Thyroid gland (tissue), 4 donors: ENCODE measurements around the gene EFHD1. TPM values are rescaled to one million over a fixed set of nuclear protein-coding genes. Genes with fewer than 3 reads are reported as not detected.
"Not testable (repeated sequence)": the region's sequence is repeated elsewhere in the genome, so short reads cannot be mapped to it uniquely, and the experiment has no call there.

Experiments
- DNase-seq, 2 donors: peaks; one replicate each; pipeline ENCODE4 v3.0.0-alpha.2; 2019
- H3K27ac ChIP-seq, 3 donors: fragments of 200-600 bp; sonication (generic); 1 replicate in 2 of 3; 2 replicates in 1 of 3; pipeline ENCODE4 v1.5.1; 2016 to 2019; ENCODE audit warnings: mild to moderate bottlenecking in 1 of 3, moderate library complexity in 1 of 3
- H3K27me3 ChIP-seq: fragments of 200-600 bp; sonication (generic); one replicate; pipeline ENCODE4 v1.5.1; 2019
- H3K36me3 ChIP-seq, 2 donors: fragments of 200-600 bp; sonication (generic); one replicate each; pipeline ENCODE4 v1.5.1; 2016 to 2019
- H3K4me1 ChIP-seq, 2 donors: fragments of 200-600 bp; sonication (generic); one replicate each; pipeline ENCODE4 v1.5.1; 2017 to 2019
- H3K4me3 ChIP-seq, 3 donors: fragments of 200-600 bp; sonication (generic); replicated peaks in 1 of 3; 1 replicate in 2 of 3; 2 replicates in 1 of 3; pipeline ENCODE4 v1.5.1; 2016; ENCODE audit warnings: mild to moderate bottlenecking in 1 of 3
- H3K9me3 ChIP-seq: fragments of 200-600 bp; sonication (generic); one replicate; pipeline ENCODE4 v1.5.1; 2017
- CTCF ChIP-seq, 6 experiments: fragments of 200-600 bp in 3 of 6; fragments of 450-650 bp in 3 of 6; sonication (generic) in 3 of 6; IDR thresholded peaks; one replicate each; pipeline ENCODE4 v1.5.1; 2016 to 2019; ENCODE audit warnings: antibody characterized with exemption in 6 of 6, mild to moderate bottlenecking in 2 of 6, inconsistent platforms in 1 of 6, moderate library complexity in 1 of 6
- POLR2A ChIP-seq, 2 donors: fragments of 450-650 bp; IDR thresholded peaks; one replicate each; pipeline ENCODE4 v1.6.1; 2017; ENCODE audit warnings: antibody characterized with exemption in 2 of 2, mild to moderate bottlenecking in 2 of 2, moderate library complexity in 1 of 2
- WGBS, 2 donors: methylation state at CpG; one replicate each; pipeline ENCODE4 v1.1.5; 2017; 5-methylcytosine and 5-hydroxymethylcytosine counted together
- intact Hi-C: fragments of 100-400 bp; cut with DNase I; formaldehyde crosslinking; loops from one replicate; pipeline ENCODE4 v1.15.1; 2023
- total RNA-seq, 4 donors: library from RNA; depleted of rRNA; stranded (reverse); fragments of >200 nt; gene quantifications; one replicate each; pipeline ENCODE4 v1.2.3, GENCODE V29; 2016

EFHD1 gene
- total RNA-seq, 4 donors from 2014 or later = 6.9 to 17.5 (median 14.8) TPM

- Histone ChIP-seq H3K36me3 (no peaks in the 10 kb centered on the region), H3K27me3 (no peaks in the 10 kb centered on the region), H3K27ac (no peak overlapping the region), H3K9me3 (no peaks in the 10 kb centered on the region), H3K4me1 (peaks cover 0 to 7% of the 10 kb centered on the region in 2 donors), H3K4me3 (no peak overlapping the region)
- WGBS, 2 donors = 92 to 95% methylated on average over 7 of the region's 7 CpGs
- intact Hi-C loops = no loop called here
- no peak for DNase-seq
- no peak for TF ChIP-seq POLR2A (IDR thresholded peaks at IDR 0.05)
Observed at GRCh38 chr2:232688201-232688600, 54.8 kb downstream of the EFHD1 start.

GRCh38 chr2:232689152-232689910 lies 55.9 kb downstream of the EFHD1 start:
- TF ChIP-seq POLR2A (IDR thresholded peaks at IDR 0.05) (no peak), CTCF (IDR thresholded peaks at IDR 0.05) (peak in 1 of 6 experiments; percentile 21)
- intact Hi-C loops = no loop called here
- H3K27me3 ChIP-seq = no peaks in the 10 kb centered on the region
- H3K4me3 ChIP-seq = no peak overlapping the region
- H3K27ac ChIP-seq = no peak overlapping the region
- peaks cover 0 to 7% of the 10 kb centered on the region in 2 donors for H3K4me1 ChIP-seq
- DNase-seq = peak; percentile 77 to 79
- H3K9me3 ChIP-seq = no peaks in the 10 kb centered on the region
- no peaks in the 10 kb centered on the region for H3K36me3 ChIP-seq
- WGBS, 2 donors = 58 to 63% methylated on average over 3 of the region's 3 CpGs

- H3K9me3 ChIP-seq, H3K27ac ChIP-seq, DNase-seq, H3K27me3 ChIP-seq, H3K4me3 ChIP-seq, H3K4me1 ChIP-seq, H3K36me3 ChIP-seq: not testable (repeated sequence)
- WGBS, 2 donors = 94 to 97% methylated on average over 13 of the region's 13 CpGs
- intact Hi-C loops = loop anchor here (10.0 kb wide), 1 partner anchor 56 kb away; the partner anchor contains the start of gene EFHD1
Observed at GRCh38 chr2:232691117-232691516, 57.7 kb downstream of the EFHD1 start.

GRCh38 chr2:232693344-232693743 lies 59.9 kb downstream of the EFHD1 start:
- no peaks in the 10 kb centered on the region for H3K27me3 ChIP-seq
- no peak overlapping the region for H3K4me3 ChIP-seq
- 92 to 93% methylated on average over 4 of the region's 4 CpGs for WGBS, 2 donors
- H3K36me3 ChIP-seq = no peaks in the 10 kb centered on the region
- H3K4me1 ChIP-seq = peaks cover 4 to 16% of the 10 kb centered on the region in 2 donors
- no peak for TF ChIP-seq CTCF (IDR thresholded peaks at IDR 0.05)
- TF ChIP-seq POLR2A (IDR thresholded peaks at IDR 0.05) = no peak
- no peak overlapping the region for H3K27ac ChIP-seq
- no peak for DNase-seq
- intact Hi-C loops = loop anchor here (10.0 kb wide), 1 partner anchor 59 kb away; the partner anchor contains the start of gene EFHD1
- H3K9me3 ChIP-seq = no peaks in the 10 kb centered on the region

- H3K27ac ChIP-seq = peak overlapping the region; percentile 80 to 97 (median 92)
- no peak for TF ChIP-seq CTCF (IDR thresholded peaks at IDR 0.05)
- no peak for TF ChIP-seq POLR2A (IDR thresholded peaks at IDR 0.05)
- DNase-seq = no peak
- H3K36me3 ChIP-seq = no peaks in the 10 kb centered on the region
- H3K9me3 ChIP-seq = no peaks in the 10 kb centered on the region
- intact Hi-C loops = loop anchor here (10.0 kb wide), 1 partner anchor 62 kb away; the partner anchor contains the start of gene EFHD1
- H3K27me3 ChIP-seq = no peaks in the 10 kb centered on the region
- 54 to 59% methylated on average over 9 to 10 of the region's 10 CpGs for WGBS, 2 donors
- peaks cover 21 to 34% of the 10 kb centered on the region in 2 donors for H3K4me1 ChIP-seq
- peak overlapping the region in 1 of 3 donors; percentile 90 for H3K4me3 ChIP-seq
Observed at GRCh38 chr2:232696609-232697058, 63.2 kb downstream of the EFHD1 start.
